ENCODE measurements around the gene TRIM72. TPM values are rescaled to one million over a fixed set of nuclear protein-coding genes. Genes with fewer than 3 reads are reported as not detected.
"Not testable (repeated sequence)": the region's sequence is repeated elsewhere in the genome, so short reads cannot be mapped to it uniquely, and the experiment has no call there.

The TRIM72 gene
- polyA plus RNA-seq, 4 donors, result 0.08 to 0.17 (median 0.11) TPM

DNA sequence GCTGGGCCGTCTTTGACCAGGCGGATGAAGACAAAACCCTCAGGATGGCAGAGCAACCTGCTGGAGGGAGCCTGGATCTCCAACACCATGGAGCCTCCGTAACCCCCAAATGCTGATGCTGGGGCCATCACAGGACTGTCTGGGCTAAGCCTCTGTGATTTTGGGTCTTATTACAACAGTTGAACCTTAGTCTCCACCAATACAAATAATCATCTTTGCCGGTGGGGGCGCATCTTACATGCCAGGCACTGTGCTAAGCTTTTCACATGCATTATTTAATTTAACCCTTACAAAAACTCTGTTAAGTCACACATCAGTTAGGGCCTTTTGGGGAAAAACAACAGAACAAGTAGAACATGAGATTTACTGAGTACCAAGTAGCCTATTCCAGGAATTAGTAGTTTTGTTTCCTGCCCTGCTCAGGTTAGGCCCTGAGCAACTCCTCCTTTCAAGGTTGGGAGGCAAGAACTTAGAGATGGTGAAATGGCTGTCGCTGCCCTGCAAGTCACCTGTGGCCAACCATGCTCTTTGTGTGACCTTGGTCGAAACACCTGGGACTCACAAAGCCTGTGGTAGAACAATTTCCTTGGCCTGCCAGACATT lies 37.0 kb downstream of the TRIM72 start:
- no peak for DNase-seq (ENCODE audit: low read depth in 4 of 4, low spot score in 3 of 4)

DNA sequence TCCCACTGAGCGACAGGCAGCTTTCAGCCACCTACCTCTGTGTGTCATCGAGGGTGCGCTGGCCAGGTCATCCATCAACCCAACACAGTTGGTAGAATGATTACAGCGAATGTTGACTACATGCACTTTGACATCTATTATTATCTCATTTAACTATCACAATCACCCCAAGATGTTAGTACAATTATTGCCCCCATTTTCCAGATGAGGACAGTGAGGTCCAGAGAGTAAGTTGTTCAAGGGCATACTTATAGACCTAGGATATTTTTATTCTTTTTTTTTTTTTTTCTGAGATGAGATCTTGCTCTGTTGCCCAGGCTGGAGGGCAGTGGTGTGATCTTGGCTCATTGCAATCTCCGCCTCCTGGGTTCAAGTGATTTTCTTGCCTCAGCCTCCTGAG lies 37.5 kb downstream of the TRIM72 start:
- DNase-seq (ENCODE audit: low read depth in 4 of 4, low spot score in 3 of 4), result no peak

- no peak for DNase-seq (ENCODE audit: low read depth in 4 of 4, low spot score in 3 of 4)
Observed at GRCh38 chr16:31253642-31254045, 39.7 kb downstream of the TRIM72 start.

GRCh38 chr16:31256466-31256865 lies 42.5 kb downstream of the TRIM72 start:
- no peak for DNase-seq (ENCODE audit: low read depth in 4 of 4, low spot score in 3 of 4)

- no peak for DNase-seq (ENCODE audit: low read depth in 4 of 4, low spot score in 3 of 4)
Observed at GRCh38 chr16:31258366-31258765, 44.4 kb downstream of the TRIM72 start.

DNA sequence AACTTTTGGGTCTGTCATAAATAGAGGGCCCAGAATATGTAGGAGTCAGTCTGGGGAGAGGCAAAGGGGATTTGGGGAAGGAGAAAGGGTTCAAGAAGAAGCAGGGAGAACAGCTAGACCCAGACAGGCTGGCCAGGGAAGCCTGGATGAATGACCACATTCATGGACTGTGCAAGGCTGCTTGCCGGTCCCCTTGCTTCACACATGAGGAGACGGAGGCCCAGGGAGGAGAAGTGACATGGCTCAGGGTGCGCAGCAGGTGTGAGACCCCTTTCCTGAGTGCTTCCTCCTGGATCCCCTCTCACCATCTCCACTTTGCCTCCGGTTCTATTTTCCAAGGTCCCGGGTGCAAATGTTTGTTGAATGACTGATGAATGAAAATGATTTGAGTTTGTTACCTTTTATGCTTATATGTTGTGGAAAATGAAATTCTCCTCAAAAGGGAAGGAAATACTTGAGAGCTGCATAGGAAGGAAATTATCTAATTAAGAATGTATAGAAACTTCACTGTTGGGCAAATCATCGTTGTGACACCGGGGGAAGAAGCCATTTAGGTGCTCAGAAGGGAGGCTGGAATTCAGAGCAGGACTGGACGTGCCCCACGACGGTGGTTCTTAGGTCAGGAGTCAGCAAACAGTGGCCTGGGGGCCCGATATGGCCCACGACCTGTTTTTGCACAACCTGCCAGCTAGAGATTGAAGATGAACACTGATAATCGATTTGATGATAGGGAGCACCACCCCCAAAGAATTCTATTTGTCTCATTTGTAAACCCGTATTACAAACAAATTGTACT lies 46.4 kb downstream of the TRIM72 start:
- no peak for DNase-seq (ENCODE audit: low read depth in 4 of 4, low spot score in 3 of 4)

GRCh38 chr16:31262084-31262483 lies 48.2 kb downstream of the TRIM72 start:
- no peak for DNase-seq (ENCODE audit: low read depth in 4 of 4, low spot score in 3 of 4)

DNA sequence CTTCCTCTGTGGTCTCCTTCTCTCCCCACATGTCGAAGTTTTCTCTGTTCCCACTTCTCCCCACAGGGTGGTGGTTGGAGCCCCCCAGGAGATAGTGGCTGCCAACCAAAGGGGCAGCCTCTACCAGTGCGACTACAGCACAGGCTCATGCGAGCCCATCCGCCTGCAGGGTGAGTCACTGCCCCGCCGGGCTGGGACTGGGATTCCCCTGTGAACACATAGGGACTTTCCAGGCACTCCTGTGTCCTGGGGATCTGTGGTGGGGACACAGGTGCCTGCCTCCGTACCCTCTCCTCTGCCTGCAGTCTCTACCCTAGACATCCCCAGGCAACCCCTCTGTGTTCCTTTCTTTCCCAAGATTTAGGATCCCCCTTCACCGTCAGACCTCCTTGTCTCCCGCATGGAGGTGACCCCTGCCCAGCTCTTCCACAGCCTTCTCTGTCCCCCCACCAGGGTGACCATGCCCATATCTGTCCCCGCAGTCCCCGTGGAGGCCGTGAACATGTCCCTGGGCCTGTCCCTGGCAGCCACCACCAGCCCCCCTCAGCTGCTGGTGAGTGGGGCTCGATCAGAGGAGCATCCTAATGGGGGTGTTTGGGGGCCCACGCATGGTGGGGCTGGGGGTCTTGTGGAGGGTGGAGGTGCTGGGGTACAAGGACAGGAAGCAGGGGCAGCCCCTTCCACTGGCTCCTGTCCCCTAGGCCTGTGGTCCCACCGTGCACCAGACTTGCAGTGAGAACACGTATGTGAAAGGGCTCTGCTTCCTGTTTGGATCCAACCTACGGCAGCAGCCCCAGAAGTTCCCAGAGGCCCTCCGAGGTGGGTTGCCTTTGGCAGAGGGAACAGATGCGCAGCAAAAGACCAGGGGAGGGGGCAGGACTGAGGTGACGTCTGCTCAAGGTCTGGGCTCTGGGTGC lies 51.7 kb downstream of the TRIM72 start:
- DNase-seq (ENCODE audit: low read depth in 4 of 4, low spot score in 3 of 4), result no peak

DNA sequence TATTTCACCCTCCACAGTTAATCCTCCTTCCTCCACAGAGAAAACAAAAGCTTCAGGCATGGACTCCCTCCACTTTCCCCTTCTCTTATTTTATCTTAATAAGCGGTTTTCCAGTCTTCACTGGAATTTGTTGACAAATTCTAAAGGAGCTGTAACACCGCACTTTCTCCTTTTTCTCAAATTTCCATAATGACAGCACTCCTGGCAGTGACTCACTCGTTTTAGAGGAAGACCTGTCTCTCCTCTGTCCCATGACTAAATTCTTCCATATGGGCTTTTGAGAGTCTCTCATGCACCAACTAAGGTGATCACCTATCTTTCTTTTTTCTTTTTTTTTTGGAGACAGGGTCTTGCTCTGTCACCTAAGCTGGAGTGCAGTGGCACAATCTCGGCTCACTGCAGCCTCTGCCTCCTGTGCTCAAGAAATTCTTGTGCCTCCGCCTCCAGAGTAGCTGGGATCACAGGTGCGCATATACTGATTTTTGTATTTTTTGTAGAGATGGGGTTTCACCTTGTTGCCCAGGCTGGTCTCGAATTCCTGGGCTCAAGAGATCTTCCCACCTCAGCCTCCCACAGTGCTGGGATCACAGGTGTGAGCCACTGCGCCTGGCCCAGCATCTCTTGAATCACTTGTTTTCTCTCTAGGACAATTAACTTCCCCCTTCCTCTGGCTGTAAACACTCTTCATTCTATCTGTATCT lies 53.6 kb downstream of the TRIM72 start:
- DNase-seq (ENCODE audit: low read depth in 4 of 4, low spot score in 3 of 4), result no peak

GRCh38 chr16:31268033-31268365 lies 54.1 kb downstream of the TRIM72 start:
- no peak for DNase-seq (ENCODE audit: low read depth in 4 of 4, low spot score in 3 of 4)

DNA sequence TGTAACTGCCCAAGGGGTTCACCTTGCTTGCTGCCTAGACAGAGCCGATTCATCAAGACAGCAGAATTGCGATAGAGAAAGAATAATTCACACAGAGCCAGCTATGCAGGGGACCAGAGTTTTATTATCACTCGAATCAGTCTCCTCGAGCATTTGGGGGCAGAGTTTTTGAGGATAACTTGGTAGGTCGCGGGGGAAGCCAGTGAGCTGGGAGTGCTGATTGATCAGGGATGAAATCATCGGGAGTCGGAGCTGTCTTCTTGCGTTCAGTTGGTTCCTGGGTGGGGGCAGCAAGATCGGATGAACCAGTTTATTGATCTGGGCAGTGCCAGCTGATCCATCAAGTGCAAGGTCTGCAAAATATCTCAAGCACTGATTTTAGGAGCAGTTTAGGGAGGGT lies 55.0 kb downstream of the TRIM72 start:
- DNase-seq (ENCODE audit: low read depth in 4 of 4, low spot score in 3 of 4), result no peak

DNA sequence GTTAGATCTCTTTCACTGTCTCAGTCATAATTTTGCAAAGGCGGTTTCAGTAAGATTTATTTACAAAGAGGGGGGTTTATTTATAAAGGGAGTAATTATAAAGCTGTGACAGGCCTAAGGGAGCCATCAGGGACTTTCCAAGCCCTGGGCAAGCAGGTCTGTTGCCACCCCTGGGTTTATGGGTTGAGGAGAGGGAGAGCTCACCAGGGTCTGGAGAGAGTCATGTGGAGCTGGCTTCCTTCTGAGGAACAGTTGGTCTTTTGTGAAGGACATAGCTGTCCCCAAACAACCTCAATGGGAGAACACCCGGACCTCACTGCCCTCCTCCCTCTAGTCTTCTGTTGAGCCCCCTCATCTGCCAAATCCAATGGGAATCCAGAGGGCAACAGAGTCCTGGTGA lies 55.6 kb downstream of the TRIM72 start:
- DNase-seq (ENCODE audit: low read depth in 4 of 4, low spot score in 3 of 4), result no peak

GRCh38 chr16:31269973-31270372 lies 56.1 kb downstream of the TRIM72 start:
- DNase-seq (ENCODE audit: low read depth in 4 of 4, low spot score in 3 of 4), result not testable (repeated sequence)

DNA sequence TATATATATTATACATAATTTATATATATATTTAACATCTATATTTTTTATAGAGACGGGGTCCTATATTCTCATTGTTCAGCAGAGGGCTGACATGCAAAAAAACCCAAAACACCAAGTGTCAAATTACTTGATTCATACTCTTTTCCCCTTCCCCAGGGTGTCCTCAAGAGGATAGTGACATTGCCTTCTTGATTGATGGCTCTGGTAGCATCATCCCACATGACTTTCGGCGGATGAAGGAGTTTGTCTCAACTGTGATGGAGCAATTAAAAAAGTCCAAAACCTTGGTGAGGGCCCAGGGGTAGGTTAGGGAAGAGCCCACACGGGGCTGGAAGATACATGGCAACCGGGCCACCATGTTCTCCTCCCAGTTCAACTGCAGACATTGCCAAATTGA lies 56.9 kb downstream of the TRIM72 start:
- DNase-seq (ENCODE audit: low read depth in 4 of 4, low spot score in 3 of 4), result no peak

DNA sequence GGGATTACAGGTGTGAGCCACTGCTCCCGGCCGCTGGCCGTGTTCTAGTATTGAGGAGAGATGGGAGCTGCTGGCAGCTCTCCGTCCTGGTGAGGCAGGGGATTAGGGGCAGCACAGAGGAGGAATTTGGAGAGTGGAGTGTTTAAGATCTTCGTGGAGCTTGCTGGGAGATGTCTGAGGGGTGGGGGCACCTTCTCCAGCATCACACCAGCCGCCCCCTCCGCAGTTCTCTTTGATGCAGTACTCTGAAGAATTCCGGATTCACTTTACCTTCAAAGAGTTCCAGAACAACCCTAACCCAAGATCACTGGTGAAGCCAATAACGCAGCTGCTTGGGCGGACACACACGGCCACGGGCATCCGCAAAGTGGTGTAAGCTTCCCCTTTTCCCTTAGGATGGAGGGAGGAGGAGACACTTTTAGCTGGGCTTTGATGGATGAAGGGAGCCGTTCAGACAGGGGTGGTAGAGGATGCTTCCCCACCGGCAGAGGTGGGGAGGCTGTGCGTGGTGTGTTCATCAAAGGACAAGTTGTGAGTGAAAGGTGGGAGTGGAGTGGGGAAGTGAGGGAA lies 57.8 kb downstream of the TRIM72 start:
- DNase-seq (ENCODE audit: low read depth in 4 of 4, low spot score in 3 of 4), result no peak

- no peak for DNase-seq (ENCODE audit: low read depth in 4 of 4, low spot score in 3 of 4)
Observed at GRCh38 chr16:31273187-31273586, 59.3 kb downstream of the TRIM72 start.

DNA sequence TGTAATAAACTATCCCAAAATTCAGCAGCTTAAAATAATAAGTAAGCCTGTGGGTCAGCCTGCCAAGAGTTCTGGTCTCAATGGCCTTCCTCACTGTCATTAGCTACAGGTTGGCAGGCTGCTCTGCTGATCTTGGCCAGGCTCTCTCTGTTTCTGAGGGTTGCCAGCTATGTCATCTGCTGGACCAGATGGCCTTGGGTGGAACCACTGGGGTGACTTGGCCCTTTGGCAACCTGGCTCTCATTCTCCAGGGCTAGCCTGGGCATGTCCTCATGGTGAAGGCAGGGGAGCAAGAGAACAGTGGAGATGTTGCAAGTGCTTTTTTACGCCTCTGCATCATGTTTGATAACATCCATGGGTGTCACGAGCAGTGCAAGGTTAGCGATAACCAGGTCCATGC lies 59.8 kb downstream of the TRIM72 start:
- no peak for DNase-seq (ENCODE audit: low read depth in 4 of 4, low spot score in 3 of 4)

GRCh38 chr16:31274831-31275816 lies 61.2 kb downstream of the TRIM72 start:
- DNase-seq (ENCODE audit: low read depth in 4 of 4, low spot score in 3 of 4), result no peak

DNA sequence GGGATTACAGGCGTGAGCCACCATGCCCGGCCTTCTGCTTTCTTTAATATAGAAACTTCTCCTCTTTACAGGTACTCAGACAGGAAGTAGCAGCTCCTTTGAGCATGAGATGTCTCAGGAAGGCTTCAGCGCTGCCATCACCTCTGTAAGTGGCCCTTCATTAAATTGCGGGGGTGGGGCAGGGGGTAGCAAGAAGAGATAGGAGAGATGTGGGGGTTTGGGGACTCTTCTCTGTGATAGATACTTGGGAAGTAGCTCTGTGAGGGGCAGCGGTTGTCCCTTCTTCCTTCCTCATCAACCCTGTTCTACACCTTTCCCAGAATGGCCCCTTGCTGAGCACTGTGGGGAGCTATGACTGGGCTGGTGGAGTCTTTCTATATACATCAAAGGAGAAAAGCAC lies 62.7 kb downstream of the TRIM72 start:
- no peak for DNase-seq (ENCODE audit: low read depth in 4 of 4, low spot score in 3 of 4)
